ENCODE measurements around the gene SLC47A1.

The SLC47A1 gene

DNA sequence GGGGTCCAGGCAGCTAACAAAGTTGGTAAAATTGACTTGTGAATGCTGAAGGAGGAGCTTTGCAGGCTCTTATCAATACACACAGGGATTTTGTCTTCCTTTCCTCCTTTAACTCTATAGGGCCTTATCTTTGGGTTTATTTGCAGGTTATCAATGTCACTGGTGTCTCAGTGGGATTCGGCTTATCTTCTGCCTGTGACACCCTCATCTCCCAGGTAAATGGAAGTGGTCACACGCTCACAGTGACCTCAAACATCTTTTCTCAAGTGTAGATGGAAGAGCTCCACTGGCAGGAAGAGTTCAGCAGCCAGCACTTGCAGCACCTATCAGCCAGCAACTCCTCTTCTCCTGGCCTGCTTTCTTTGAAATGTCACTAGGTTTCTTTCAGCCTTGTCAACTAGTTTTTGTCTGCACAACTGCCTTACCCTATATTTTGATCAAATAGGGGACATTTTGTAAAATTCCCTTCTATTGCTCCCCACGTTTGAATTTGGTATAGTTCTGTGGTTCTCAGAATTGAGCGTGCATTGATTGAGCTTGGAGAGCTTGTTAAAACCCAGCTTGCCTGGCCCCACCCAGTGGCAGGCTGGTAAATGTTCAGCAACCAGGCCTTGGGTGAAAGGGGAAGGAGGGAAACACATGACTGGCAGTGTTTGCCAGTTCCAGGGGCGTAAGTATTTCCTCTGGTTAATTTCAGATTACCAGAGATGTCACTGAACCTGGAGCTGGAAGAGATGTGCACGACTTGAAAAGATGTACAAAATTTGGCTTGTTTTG lies 12.8 kb downstream of the SLC47A1 start:
- TF ChIP-seq ZNF560 (tag by site-specific recombination; IDR thresholded peaks at IDR 0.05; ENCODE audit: borderline replicate concordance), result no peak
- TF ChIP-seq ZNF24 (tag by site-specific recombination; IDR thresholded peaks at IDR 0.05), result no peak
- TF ChIP-seq ZNF324 (tag by site-specific recombination; IDR thresholded peaks at IDR 0.05), result no peak
- TF ChIP-seq, protein P1, sequence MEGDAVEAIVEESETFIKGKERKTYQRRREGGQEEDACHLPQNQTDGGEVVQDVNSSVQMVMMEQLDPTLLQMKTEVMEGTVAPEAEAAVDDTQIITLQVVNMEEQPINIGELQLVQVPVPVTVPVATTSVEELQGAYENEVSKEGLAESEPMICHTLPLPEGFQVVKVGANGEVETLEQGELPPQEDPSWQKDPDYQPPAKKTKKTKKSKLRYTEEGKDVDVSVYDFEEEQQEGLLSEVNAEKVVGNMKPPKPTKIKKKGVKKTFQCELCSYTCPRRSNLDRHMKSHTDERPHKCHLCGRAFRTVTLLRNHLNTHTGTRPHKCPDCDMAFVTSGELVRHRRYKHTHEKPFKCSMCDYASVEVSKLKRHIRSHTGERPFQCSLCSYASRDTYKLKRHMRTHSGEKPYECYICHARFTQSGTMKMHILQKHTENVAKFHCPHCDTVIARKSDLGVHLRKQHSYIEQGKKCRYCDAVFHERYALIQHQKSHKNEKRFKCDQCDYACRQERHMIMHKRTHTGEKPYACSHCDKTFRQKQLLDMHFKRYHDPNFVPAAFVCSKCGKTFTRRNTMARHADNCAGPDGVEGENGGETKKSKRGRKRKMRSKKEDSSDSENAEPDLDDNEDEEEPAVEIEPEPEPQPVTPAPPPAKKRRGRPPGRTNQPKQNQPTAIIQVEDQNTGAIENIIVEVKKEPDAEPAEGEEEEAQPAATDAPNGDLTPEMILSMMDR (tag by site-specific recombination; IDR thresholded peaks at IDR 0.05), result 0 out of 2 replicates have a peak, but pooled peaks have one; percentile 23
- no peak for TF ChIP-seq TRIM28 (IDR thresholded peaks at IDR 0.05; ENCODE audit: borderline replicate concordance, low read length)
- TF ChIP-seq, protein P2, sequence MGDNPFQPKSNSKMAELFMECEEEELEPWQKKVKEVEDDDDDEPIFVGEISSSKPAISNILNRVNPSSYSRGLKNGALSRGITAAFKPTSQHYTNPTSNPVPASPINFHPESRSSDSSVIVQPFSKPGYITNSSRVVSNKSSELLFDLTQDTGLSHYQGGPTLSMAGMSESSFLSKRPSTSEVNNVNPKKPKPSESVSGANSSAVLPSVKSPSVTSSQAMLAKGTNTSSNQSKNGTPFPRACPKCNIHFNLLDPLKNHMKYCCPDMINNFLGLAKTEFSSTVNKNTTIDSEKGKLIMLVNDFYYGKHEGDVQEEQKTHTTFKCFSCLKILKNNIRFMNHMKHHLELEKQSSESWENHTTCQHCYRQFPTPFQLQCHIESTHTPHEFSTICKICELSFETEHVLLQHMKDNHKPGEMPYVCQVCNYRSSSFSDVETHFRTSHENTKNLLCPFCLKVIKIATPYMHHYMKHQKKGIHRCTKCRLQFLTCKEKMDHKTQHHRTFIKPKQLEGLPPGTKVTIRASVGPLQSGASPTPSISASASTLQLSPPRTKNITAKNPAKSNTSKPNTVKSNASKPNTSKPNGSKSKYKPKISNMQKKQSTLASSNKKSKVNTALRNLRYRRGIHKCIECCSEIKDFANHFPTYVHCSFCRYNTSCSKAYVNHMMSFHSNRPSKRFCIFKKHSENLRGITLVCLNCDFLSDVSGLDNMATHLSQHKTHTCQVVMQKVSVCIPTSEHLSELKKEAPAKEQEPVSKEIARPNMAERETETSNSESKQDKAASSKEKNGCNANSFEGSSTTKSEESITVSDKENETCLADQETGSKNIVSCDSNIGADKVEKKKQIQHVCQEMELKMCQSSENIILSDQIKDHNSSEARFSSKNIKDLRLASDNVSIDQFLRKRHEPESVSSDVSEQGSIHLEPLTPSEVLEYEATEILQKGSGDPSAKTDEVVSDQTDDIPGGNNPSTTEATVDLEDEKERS (tag by site-specific recombination; IDR thresholded peaks at IDR 0.05), result no peak
- TF ChIP-seq ZNF23 (tag by site-specific recombination; IDR thresholded peaks at IDR 0.05; ENCODE audit: borderline replicate concordance), result no peak
- TF ChIP-seq ZNF138 (tag by site-specific recombination; IDR thresholded peaks at IDR 0.05; ENCODE audit: borderline replicate concordance), result no peak
- no peaks in the 10 kb centered on the region; a peak in 1 of 3 replicates for H3K36me3 ChIP-seq (ENCODE audit: control insufficient read depth in 2 of 2, insufficient read depth in 1 of 2, low read length in 2 of 2)
- H3K4me3 ChIP-seq (ENCODE audit: low read depth, low read length), result no peak overlapping the region
- no peaks in the 10 kb centered on the region for H3K9me3 ChIP-seq (ENCODE audit: control insufficient read depth, insufficient read depth, low read depth, low read length)
- CTCF ChIA-PET, result interaction anchor here (1.3 to 1.7 kb wide), 2 partner anchors 33 to 198 kb away, joined by 3 to 5 read pairs; no protein-coding TSS in a partner anchor
- H3K4me1 ChIP-seq (ENCODE audit: control insufficient read depth, insufficient read depth, low read length), result no peaks in the 10 kb centered on the region
- POLR2A ChIA-PET, result interaction anchor here (0.5 kb wide), 1 partner anchor 138 kb away, joined by 5 read pairs; no protein-coding TSS in a partner anchor
- no peak overlapping the region for H3K27ac ChIP-seq (ENCODE audit: extremely low read depth, low read depth, low read length)

GRCh38 chr17:19549746-19550623 lies 16.3 kb downstream of the SLC47A1 start:
- no peak overlapping the region for H3K27ac ChIP-seq (ENCODE audit: extremely low read depth, low read depth, low read length)
- H3K4me3 ChIP-seq (ENCODE audit: low read depth, low read length), result no peak overlapping the region
- no peaks in the 10 kb centered on the region for H3K9me3 ChIP-seq (ENCODE audit: control insufficient read depth, insufficient read depth, low read depth, low read length)
- TF ChIP-seq ZNF529 (tag by site-specific recombination; IDR thresholded peaks at IDR 0.05; ENCODE audit: insufficient replicate concordance), result no peak
- TF ChIP-seq ZNF558 (tag by site-specific recombination; IDR thresholded peaks at IDR 0.05), result no peak
- TF ChIP-seq ZNF292 (tag by site-specific recombination; IDR thresholded peaks at IDR 0.05; ENCODE audit: borderline replicate concordance, low read depth), result no peak
- no peak for TF ChIP-seq ZNF747 (tag by site-specific recombination; IDR thresholded peaks at IDR 0.05)
- TF ChIP-seq REPIN1 (tag by site-specific recombination; IDR thresholded peaks at IDR 0.05; ENCODE audit: low read depth), result no peak
- no peak for TF ChIP-seq ZNF248 (tag by site-specific recombination; IDR thresholded peaks at IDR 0.05)
- no peak for TF ChIP-seq ZNF404 (tag by site-specific recombination; IDR thresholded peaks at IDR 0.05)
- TF ChIP-seq TSHZ1 (tag by site-specific recombination; IDR thresholded peaks at IDR 0.05; ENCODE audit: borderline replicate concordance), result no peak
- no peak for TF ChIP-seq ZNF704 (tag by site-specific recombination; IDR thresholded peaks at IDR 0.05)
- TF ChIP-seq ZNF488 (tag by site-specific recombination; IDR thresholded peaks at IDR 0.05), result no peak
- no peak for TF ChIP-seq ZNF239 (tag by site-specific recombination; IDR thresholded peaks at IDR 0.05)
- no peak for TF ChIP-seq SP2 (tag by site-specific recombination; IDR thresholded peaks at IDR 0.05)
- no peak for TF ChIP-seq ZNF677 (tag by site-specific recombination; IDR thresholded peaks at IDR 0.05)
- POLR2A ChIA-PET, result interaction anchor here (0.9 kb wide), 1 partner anchor 98 kb away, joined by 3 read pairs; the partner anchor contains the start of gene ALDH3A2
- no peaks in the 10 kb centered on the region; a peak in 1 of 3 replicates for H3K36me3 ChIP-seq (ENCODE audit: control insufficient read depth in 2 of 2, insufficient read depth in 1 of 2, low read length in 2 of 2)
- H3K4me1 ChIP-seq (ENCODE audit: control insufficient read depth, insufficient read depth, low read length), result no peaks in the 10 kb centered on the region
- CTCF ChIA-PET, result interaction anchor here (0.6 to 1.2 kb wide), 3 partner anchors 37 to 276 kb away, joined by 3 read pairs; no protein-coding TSS in a partner anchor

All from HEK293 (cell line).